ENCODE results near the gene POLG. TPM values are rescaled to one million over a fixed set of nuclear protein-coding genes. Genes with fewer than 3 reads are reported as not detected.

POLG gene
- total RNA-seq, 4 donors from 2014 or later = 52.9 to 93.3 (median 66.9) TPM

GRCh38 chr15:89346516-89347231 lies 12.1 kb upstream of the POLG start:
- no peak for ATAC-seq (ENCODE audit: low FRiP score)
- no peak for DNase-seq (ENCODE audit: low spot score)
- TF ChIP-seq CTCF (IDR thresholded peaks at IDR 0.05) = no peak

- no peak for ATAC-seq (ENCODE audit: low FRiP score)
- no peak for TF ChIP-seq CTCF (IDR thresholded peaks at IDR 0.05)
- no peak for DNase-seq (ENCODE audit: low spot score)
Observed at GRCh38 chr15:89345248-89345647, 10.6 kb upstream of the POLG start.

- no peak for DNase-seq (ENCODE audit: low spot score)
- no peak for TF ChIP-seq CTCF (IDR thresholded peaks at IDR 0.05)
- no peak for ATAC-seq (ENCODE audit: low FRiP score)
Observed at GRCh38 chr15:89342840-89343239, 8.2 kb upstream of the POLG start.

- TF ChIP-seq CTCF (IDR thresholded peaks at IDR 0.05) = no peak
- ATAC-seq (ENCODE audit: low FRiP score) (no peak), DNase-seq (ENCODE audit: low spot score) (no peak)
Observed at GRCh38 chr15:89341316-89342005, 6.8 kb upstream of the POLG start.

GRCh38 chr15:89340573-89340972 lies 5.9 kb upstream of the POLG start:
- no peak for ATAC-seq (ENCODE audit: low FRiP score)
- no peak for TF ChIP-seq CTCF (IDR thresholded peaks at IDR 0.05)
- DNase-seq (ENCODE audit: low spot score) = no peak

GRCh38 chr15:89338036-89338435 lies 3.4 kb upstream of the POLG start:
- ATAC-seq (ENCODE audit: low FRiP score) (no peak), DNase-seq (ENCODE audit: low spot score) (no peak)
- no peak for TF ChIP-seq CTCF (IDR thresholded peaks at IDR 0.05)

All from omental fat pad (tissue), 4 donors.